Fibroblast of villous mesenchyme (primary cell): ENCODE measurements around the gene KCND3. TPM values are rescaled to one million over a fixed set of nuclear protein-coding genes. Genes with fewer than 3 reads are reported as not detected.

Experiments
- DNase-seq: peaks from one replicate; pipeline ENCODE4 v3.0.0-alpha.2; 2010; ENCODE audit warnings: low read depth
- H3K4me3 ChIP-seq: 2 replicates; pipeline ENCODE4 v1.5.1; 2011; ENCODE audit warnings: low read depth, mild to moderate bottlenecking, low read length
- total RNA-seq: library from RNA; depleted of rRNA; stranded (reverse); fragments of >200 nt; gene quantifications from 2 replicates; pipeline ENCODE4 v1.2.3, GENCODE V29; 2012
- TF ChIP-seq, protein P1 (sequence below): IDR thresholded peaks from 2 replicates; pipeline ENCODE4 v1.5.1; 2012; ENCODE audit warnings: low read depth, mild to moderate bottlenecking, low read length; ENCODE audit not compliant: insufficient read depth

Gene KCND3
- total RNA-seq, 1 donor: 1.7 TPM

DNA sequence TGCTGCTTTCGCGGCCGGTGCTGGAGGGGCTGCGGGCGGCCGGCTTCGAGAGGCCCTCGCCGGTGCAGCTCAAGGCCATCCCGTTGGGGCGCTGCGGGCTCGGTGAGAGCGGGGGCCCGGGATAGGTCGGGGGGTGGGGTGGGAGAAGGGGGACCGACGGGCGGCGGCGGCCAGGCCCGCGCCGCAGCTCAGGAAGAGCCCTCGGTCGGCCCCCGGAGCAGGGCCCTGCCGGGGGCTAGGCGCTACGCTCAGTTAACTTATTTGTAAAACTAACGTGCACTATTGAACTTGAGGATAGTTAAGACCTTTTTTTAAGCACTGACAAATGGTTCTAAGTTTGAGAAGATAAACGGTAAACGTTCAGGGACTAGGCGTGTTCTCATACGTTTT, 233.3 kb downstream of the KCND3 start:
- TF ChIP-seq, protein P1, sequence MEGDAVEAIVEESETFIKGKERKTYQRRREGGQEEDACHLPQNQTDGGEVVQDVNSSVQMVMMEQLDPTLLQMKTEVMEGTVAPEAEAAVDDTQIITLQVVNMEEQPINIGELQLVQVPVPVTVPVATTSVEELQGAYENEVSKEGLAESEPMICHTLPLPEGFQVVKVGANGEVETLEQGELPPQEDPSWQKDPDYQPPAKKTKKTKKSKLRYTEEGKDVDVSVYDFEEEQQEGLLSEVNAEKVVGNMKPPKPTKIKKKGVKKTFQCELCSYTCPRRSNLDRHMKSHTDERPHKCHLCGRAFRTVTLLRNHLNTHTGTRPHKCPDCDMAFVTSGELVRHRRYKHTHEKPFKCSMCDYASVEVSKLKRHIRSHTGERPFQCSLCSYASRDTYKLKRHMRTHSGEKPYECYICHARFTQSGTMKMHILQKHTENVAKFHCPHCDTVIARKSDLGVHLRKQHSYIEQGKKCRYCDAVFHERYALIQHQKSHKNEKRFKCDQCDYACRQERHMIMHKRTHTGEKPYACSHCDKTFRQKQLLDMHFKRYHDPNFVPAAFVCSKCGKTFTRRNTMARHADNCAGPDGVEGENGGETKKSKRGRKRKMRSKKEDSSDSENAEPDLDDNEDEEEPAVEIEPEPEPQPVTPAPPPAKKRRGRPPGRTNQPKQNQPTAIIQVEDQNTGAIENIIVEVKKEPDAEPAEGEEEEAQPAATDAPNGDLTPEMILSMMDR: no peak
- no peak for DNase-seq
- peak overlapping the region; percentile 97 for H3K4me3 ChIP-seq

DNA sequence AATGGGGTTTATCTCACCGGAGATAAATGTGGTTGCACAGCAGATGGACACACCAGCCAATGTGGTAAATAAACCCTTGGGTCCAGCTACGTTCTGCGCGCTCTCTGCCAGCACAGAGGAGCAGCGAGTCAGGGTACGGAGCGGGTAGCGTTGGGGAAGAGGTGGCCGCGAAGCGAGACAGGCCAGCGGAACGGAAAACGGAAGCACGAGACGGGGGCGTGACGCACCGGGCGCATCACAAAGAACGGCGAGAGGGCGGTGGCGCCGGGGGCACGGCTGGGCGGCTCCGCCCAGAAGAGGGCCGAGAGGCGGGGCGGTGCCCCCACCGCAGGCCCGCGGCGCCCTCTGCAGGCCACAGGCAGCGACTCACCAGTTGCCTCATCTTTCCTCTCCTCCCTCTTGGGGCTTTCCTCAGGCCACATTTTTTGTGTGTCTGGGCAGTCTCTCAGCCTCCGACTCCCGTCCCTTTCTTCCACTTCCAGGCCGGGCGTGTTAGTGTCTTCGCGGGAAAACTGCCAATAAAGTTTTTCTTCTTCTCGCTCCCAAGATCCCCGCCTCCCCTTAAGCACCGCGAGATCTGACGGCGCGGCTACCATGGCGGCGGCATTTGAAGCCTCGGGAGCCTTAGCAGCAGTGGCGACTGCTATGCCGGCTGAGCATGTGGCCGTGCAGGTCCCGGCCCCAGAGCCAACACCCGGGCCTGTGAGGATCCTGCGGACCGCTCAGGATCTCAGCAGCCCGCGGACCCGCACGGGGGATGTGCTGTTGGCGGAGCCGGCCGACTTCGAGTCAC, 233.9 kb downstream of the KCND3 start, which contains the start of gene DDX20:
TSS of gene DDX20 (plus strand) at position 571 of the 793 bp plus-strand sequence. CDS start at position 595, 24 bp downstream.
- peak; percentile 98 for DNase-seq
- TF ChIP-seq, protein P1: peak; percentile 75
- H3K4me3 ChIP-seq: peak within 1 kb of the TSS; percentile 97

DNA sequence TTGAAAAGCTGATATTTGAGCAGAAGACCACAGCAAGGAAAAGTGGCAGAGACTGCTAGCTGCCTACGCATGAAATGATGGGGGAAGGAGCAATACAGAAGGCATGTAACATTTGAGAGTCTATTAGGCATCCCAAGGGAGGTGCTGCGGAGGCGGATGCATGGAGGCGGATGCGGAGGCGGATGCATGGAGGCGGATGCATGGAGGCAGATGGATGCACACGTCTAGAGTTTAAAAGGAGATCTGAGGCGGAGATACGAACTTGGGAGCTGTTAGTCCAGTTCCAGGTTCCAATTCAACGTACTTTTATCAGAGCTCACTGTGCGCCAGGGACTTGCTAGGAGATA, 234.5 kb downstream of the KCND3 start:
- peak overlapping the region; percentile 97 for H3K4me3 ChIP-seq
- DNase-seq: peak; percentile 63
- TF ChIP-seq, protein P1: no peak

DNA sequence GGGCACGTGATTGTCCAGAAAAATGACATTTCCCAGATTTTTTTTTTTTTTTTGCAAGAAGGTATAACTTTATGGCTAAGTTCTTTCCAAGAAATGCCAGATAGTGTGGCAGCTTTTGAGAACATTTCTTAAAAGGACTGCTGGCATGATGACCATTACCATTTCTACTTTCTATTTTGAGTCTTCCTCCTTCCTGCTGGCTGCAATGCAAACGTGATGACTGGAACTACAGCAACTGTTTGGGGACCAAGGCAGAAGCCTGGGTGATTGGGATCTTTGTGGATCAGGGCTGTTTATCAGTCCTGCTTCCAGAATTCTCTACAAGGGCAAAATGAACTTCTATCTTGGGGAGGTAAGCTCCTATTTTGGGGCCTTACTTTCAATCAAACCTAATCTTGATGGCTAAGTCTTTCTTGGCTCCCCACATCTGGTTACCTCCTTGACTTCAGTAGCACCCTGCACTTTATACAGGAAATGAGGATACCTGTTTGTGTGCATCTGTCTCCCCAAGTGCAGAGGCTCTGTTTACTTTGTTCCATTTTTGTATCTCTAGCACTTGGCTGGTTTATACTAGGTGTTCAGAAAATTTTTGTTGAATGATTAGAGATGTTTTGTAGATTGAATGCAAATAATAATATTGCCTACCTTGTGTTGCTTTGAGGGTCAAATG, 237.4 kb downstream of the KCND3 start:
- TF ChIP-seq, protein P1: no peak
- H3K4me3 ChIP-seq: no peak overlapping the region
- DNase-seq: no peak

DNA sequence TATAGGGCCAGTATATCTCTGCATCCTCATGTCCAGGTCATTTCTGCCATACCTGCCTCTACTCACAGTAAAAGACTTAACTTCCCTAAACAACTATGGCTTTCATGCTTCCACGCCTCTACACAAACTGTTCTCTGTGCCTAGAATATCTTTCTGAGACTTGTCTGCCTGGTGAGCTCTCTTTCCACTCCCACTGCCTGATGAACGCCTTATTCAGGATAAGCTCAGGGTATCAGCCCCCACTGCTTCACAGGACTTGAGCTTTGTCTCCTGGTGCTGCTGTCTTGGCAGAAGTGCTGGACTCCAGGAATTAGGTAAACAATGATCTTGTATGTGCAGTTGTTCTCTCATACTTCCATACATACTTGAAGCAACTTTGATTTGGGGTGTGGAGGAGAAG, 238.6 kb downstream of the KCND3 start:
- no peak overlapping the region for H3K4me3 ChIP-seq
- TF ChIP-seq, protein P1: no peak
- DNase-seq: no peak

DNA sequence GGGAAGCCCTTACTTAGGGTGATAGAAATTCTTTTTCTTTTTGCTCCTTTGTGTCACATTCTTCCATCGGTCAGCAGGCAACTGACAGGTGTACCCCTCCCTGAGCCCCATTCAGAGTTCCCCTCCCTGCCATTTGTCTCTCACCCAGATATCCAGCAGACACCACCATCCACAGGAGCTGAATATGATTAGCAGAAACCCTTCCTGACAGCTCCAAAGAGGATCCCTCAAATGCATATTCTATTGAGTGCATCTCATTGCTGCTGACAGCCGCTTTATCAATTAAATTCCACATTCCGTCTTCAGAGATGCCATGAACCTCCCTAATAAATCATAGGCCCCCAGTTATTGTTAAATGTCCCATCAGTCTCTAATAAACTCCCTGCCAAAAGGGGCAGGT, 239.8 kb downstream of the KCND3 start:
- no peak overlapping the region for H3K4me3 ChIP-seq
- TF ChIP-seq, protein P1: no peak
- DNase-seq: no peak
